ENCODE measurements around the gene PTPRN2. TPM values are rescaled to one million over a fixed set of nuclear protein-coding genes. Genes with fewer than 3 reads are reported as not detected.

PTPRN2 gene
- total and polyA plus RNA-seq, 8 donors, result 4.9 to 136 (median 46.8) TPM

DNA sequence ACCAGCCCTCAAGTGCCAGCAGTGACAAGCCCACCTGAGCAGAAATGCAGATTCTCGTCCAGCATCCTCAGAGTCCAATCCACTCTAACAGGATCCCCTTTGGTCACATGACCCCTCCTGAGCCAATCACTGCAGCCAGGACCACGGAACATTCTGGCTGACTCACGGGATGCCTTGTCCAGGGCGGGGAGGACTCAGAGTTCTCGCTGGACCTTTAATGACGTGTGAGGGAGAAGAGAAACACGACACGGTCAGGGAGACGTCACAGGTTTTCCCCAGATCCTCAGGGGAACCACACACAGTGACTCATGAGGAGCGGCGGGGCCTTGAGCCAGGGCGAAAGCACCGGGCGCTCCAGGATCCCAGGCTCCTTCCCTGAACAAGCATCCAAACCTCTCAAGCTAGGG is 155.7 kb downstream of the PTPRN2 start:
- H3K36me3 ChIP-seq, result peaks cover 0 to 5% (median 0%) of the 10 kb centered on the region in 4 donors
- peak overlapping the region; percentile 67 to 85 (median 82) for H3K27ac ChIP-seq
- intact Hi-C loops (cut with DNase I; ENCODE audit: low total_unique reads), result no loop called here
- H3K27me3 ChIP-seq, result no peaks in the 10 kb centered on the region
- 17 to 28% (median 20%) methylated on average over 13 to 14 of the region's 14 CpGs for WGBS, 5 donors
- peak; percentile 86 to 92 for DNase-seq
- TF ChIP-seq EP300 (IDR thresholded peaks at IDR 0.05) (peak; percentile 89), POLR2AphosphoS5 (IDR thresholded peaks at IDR 0.05) (peak; percentile 62 to 69 (median 65)), POLR2A (IDR thresholded peaks at IDR 0.05) (no peak)
- TF ChIP-seq, protein P1, sequence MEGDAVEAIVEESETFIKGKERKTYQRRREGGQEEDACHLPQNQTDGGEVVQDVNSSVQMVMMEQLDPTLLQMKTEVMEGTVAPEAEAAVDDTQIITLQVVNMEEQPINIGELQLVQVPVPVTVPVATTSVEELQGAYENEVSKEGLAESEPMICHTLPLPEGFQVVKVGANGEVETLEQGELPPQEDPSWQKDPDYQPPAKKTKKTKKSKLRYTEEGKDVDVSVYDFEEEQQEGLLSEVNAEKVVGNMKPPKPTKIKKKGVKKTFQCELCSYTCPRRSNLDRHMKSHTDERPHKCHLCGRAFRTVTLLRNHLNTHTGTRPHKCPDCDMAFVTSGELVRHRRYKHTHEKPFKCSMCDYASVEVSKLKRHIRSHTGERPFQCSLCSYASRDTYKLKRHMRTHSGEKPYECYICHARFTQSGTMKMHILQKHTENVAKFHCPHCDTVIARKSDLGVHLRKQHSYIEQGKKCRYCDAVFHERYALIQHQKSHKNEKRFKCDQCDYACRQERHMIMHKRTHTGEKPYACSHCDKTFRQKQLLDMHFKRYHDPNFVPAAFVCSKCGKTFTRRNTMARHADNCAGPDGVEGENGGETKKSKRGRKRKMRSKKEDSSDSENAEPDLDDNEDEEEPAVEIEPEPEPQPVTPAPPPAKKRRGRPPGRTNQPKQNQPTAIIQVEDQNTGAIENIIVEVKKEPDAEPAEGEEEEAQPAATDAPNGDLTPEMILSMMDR (IDR thresholded peaks at IDR 0.05), result no peak
- H3K4me3 ChIP-seq, result peak overlapping the region in 1 of 4 donors; percentile 16
- H3K9me3 ChIP-seq, result no peaks in the 10 kb centered on the region
- H3K4me1 ChIP-seq, result peaks cover 15 to 21% (median 20%) of the 10 kb centered on the region in 4 donors

DNA sequence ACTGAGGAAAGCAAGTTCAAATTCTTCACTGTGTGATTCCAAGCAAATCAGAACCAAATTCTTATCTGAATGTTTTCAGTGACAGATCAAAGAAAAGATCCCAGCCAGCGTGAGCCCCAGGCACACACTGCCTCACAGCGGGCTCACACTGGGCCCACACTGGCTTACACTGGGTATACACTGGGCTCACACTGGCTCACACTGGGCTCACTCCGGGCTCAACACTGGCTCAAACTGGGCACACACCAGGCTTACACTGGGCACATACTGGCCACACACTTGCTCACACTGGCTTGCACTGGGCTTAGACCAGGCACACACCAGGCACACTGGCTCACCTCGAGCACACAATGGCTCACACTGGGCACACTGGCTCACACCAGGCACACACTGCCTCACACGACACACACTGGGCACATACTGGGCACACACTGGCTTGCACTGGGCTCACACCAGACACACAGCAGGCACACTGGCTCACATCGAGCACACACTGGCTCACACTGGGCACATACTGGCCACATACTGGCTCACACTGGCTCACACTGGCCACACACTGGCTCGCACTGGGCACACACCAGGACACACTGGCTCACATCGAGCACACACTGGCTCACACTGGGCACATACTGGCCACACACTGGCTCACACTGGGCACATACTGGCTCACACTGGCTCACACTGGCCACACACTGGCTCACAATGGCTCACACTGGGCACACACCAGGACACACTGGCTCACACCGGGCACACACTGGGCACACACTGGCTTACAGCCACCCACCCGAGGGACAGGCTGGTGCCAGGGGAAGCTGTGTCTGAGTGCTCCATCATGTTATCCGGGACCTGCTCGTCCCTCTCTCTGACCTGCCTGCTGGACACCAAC is 156.3 kb downstream of the PTPRN2 start:
- H3K4me3 ChIP-seq, result peak overlapping the region in 1 of 4 donors; percentile 16
- no peak for DNase-seq
- intact Hi-C loops (cut with DNase I; ENCODE audit: low total_unique reads), result no loop called here

DNA sequence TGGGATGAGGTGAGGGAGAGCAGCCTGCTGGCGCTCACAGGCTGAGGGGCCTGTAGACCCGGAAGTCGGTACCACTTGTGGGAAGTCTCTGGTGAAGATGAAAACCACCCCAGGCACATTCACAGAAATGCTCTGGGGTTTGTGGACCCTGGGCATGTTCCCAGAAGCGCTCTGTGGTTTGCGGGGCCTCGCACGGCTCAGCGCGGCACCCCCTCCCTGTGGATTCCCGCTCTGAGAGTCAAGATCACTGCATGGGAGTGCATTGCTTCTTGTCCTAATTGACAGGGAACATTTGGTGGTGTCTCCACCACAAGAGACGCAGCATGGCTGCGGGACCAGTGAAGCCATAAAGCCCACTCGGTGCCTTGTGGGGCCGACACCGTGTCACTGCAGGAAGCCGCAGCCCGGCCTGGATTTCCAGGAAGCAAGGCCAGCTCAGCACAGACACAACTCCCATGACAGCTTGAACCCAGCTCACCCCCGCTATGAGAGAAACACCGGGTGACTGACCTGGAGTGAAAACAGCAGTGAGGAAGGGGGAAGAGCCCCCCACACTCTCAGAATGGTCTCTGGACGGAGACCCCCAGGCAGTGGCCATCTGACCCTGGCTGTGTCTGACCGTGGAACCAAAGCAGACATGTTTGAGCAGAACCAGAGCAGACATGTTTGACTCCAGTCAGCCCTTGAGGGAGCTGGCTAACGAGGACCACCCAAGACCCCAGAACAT is 157.2 kb downstream of the PTPRN2 start:
- WGBS, 5 donors, result 75 to 91% (median 90%) methylated on average over 21 to 22 of the region's 22 CpGs
- Histone ChIP-seq H3K4me3 (no peak overlapping the region), H3K27me3 (no peaks in the 10 kb centered on the region), H3K9me3 (no peaks in the 10 kb centered on the region), H3K27ac (peak overlapping the region in 3 of 5 donors; percentile 80 to 85 (median 82)), H3K4me1 (peaks cover 15 to 21% (median 20%) of the 10 kb centered on the region in 4 donors), H3K36me3 (no peaks in the 10 kb centered on the region)
- intact Hi-C loops (cut with DNase I; ENCODE audit: low total_unique reads), result no loop called here
- peak in 1 of 2 donors; percentile 23 for DNase-seq
- TF ChIP-seq, protein P1 (IDR thresholded peaks at IDR 0.05), result no peak
- no peak for TF ChIP-seq POLR2AphosphoS5 (IDR thresholded peaks at IDR 0.05)
- no peak for TF ChIP-seq EP300 (IDR thresholded peaks at IDR 0.05)
- no peak for TF ChIP-seq POLR2A (IDR thresholded peaks at IDR 0.05)

More for the DNA sequence above, 156.3 kb downstream of the PTPRN2 start:
- TF ChIP-seq POLR2AphosphoS5 (IDR thresholded peaks at IDR 0.05) (no peak), EP300 (IDR thresholded peaks at IDR 0.05) (no peak), POLR2A (IDR thresholded peaks at IDR 0.05) (no peak)
- TF ChIP-seq, protein P1 (IDR thresholded peaks at IDR 0.05), result no peak
- 76 to 87% (median 87%) methylated on average over 7 to 12 of the region's 12 CpGs for WGBS, 5 donors
- Histone ChIP-seq H3K27me3 (no peaks in the 10 kb centered on the region), H3K4me1 (peaks cover 15 to 21% (median 20%) of the 10 kb centered on the region in 4 donors), H3K36me3 (peaks cover 0 to 5% (median 0%) of the 10 kb centered on the region in 4 donors), H3K27ac (peak overlapping the region; percentile 67 to 85 (median 82)), H3K9me3 (no peaks in the 10 kb centered on the region)
